Measurements from ENCODE around the gene PITPNC1. TPM values are rescaled to one million over a fixed set of nuclear protein-coding genes. Genes with fewer than 3 reads are reported as not detected.

The PITPNC1 gene
- total RNA-seq, 1 donor from 2014 or later = 16.1 TPM

DNA sequence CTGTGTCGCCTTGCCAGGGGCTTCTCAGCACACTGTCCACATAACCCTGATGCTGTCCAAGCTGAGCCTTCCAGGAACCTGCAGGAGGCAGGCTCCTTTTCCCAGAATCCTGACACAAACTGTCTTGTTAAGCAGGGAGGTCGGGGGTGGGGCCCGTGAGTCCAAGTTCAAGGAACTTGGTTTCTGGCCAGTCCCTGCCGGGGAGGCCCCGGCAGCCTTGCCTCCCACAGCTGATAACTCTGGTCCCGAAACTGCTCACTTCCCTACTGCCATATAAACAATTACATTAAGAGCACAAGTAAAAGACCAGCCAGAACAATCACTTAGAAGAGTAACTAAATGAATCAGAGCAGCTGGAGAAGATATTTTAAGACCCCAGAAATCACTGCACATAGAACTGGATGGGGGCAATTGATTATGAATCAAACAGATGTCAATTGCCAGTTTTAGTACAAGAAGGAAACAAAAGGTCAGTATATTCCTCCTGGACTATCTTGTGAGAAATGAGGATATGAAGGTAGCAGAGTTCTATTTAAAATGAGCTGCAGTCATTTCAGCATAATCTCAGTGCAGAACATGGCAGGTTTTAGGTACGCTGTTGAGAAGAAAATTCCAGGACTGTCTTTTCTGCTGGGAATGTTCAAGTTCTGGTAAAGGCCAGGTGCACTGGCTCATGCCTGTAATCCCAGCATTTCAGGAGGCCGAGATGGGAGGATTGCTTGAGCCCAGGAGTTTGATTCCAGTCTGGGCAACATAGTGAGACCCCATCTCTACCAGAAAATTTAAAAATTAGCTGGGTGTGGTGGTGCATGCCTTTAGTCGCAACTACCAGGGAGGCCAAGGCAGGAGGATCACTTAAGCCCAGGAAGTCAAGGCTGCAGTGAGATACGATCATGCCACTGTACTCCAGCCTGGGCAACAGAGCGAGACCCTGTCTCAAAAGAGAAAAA, 169.8 kb downstream of the PITPNC1 start:
- DNase-seq (ENCODE audit: low read depth in 2 of 2) = peak in 1 of 2 donors; percentile 77

DNA sequence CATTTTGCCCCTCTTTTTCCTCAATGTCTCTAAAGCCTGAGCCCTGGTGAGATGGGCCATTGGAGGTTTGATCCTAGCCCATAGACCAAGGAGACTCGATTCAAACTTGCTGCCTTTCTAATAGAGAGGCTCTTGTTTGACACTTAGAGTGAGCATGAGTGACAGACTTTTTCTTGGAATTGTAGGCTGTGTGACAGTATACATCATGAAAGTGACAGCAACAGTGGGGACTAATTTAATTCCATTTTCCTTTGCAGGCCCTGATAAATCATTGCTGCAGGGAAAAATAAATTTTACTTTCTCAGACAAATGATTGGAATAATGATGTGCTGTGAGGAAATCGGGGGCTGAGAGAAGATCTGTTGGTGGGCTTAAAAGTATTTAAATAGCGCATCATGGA, 171.6 kb downstream of the PITPNC1 start:
- DNase-seq (ENCODE audit: low read depth in 2 of 2) = no peak

DNA sequence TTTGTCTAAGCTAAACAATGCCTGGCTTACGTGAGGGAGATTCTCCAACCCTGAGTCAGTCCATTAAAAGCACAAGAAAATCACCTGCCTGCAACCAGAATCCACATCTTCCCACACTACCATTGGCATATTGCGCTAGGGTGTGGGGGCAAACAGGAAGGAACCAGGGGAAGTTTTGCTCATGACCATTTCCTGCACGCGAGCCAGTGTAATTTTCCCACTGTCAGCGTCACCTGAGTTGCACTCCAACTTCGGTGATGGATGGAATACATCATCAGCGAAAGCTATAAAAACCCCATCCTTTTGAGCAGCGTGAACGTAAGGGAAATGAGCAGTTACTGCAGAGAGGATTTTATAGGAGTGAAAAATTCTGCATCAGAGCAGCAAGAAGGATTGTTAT, 172.7 kb downstream of the PITPNC1 start:
- peak; percentile 99 for DNase-seq (ENCODE audit: low read depth in 2 of 2)

DNA sequence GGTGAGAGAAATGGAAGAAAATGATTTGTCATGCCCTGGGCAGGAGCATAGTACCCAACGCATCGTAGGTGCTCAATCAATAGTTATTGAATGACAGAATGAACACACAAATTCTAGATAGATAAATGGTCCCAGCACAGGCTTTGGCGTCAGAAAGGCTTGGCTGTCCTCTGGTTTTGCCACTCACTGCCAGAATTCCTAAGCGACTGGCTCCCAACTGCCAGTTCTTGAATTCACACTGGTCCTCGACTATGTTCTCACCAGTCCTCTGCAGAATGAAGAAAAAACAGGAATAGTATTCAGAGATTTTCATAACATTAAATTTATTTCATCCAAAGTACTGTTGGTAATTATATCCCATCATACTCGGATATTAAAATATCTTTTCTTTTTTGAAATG, 177.6 kb downstream of the PITPNC1 start:
- DNase-seq (ENCODE audit: low read depth in 2 of 2) = no peak

DNA sequence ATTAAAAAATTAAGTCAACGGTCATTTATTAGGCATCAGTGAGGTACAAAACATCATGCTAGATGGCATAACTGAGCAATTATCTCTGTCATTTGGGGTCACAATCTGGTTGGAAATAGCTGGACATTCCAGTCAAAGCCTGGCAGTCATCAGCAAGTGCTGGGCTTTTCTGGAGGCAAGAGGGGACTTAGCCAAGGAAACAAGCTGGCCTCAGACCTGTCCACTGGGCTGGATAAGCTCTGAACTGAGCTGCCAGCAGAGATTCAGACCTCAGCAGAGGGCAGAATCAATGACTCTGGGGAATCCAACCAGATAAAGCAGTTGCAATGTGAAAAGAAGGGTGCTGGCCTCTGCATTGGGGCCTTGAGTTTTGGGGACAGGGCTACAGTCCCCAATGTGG, 178.8 kb downstream of the PITPNC1 start:
- no peak for DNase-seq (ENCODE audit: low read depth in 2 of 2)

DNA sequence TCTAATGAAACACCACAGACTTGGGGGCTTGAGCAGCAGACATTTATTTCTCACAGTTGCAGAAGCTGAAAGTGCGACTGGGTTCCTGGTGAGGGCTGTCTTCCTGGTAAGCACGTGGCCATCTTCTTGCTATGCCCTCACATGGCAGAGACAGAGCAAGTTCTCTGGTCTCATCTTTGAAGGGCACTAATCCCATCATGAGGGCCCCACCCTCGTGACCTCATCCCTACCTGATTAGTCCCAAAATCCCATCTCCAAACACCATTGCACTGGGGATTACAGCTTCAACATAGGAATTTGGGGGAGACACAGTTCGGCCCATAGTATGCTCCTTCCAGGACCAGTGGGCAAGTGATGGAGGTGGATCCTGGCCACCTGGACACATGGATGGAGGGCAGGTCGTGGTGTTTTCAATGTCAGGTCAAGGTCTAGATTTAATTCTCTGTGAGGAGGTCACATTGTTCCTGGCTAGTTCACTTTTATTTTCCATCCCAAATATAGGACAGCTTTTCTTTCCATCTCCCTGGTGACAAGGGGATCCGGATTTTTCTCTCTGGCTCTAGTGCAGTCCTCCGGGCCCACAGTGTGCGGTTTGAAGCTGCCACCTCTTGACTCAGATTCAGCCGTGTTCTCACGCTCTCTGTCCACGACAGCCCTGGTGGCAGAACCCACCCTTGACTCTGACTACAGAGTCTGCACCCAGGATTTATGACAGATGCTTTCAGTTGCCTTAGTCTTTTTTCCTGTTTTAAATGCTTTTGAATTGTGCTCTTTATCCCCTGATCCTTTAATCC, 180.2 kb downstream of the PITPNC1 start:
- DNase-seq (ENCODE audit: low read depth in 2 of 2) = peak in 1 of 2 donors; percentile 27

DNA sequence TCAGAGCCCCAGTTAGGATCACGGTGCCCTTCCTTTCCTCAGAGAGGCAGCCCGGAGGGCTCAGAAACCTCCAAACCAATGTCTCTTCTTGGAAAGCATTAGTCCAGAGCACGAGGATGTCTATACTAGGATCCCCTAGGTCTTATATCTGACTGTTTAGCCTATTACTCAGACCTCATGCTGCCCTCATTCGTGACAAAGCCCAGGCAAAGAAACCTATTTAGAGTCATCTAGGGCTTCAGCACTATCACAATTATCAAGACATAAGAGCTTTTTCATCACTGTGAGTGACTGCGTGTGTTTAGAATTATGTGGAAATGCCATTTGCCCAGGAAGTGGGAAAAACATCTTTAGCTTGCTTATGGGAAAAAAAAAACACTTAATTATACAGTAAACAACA, 180.8 kb downstream of the PITPNC1 start:
- DNase-seq (ENCODE audit: low read depth in 2 of 2) = no peak

DNA sequence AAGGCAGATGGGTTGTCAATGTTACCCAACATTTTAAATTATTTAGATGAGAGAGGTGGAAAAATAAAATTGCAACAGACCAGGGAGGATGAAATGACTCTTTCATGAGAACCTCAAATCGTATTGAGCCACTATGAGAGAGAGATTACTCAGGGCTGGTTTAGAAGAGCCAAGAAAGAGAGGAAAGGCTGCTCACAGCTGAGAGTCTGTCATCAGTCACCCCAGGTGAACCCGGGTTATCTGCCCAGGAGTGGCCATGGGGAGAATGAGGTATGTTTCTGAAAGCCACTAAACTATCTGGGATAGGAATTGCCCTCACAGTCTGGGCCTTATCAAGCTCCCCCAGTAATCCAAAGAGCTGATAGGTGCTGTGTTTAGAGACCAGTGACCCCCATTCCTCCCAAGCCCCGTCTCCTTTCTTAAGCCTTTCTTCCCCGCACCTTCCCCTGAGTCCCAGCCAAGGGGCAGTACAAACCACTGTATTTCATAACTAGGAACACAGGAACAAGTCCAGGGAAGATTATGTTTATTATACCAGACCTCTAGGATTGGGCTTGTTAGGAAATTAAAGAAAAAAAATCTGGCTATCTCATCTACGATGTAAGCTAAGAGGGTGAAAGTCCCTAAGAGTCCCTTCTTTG, 181.8 kb downstream of the PITPNC1 start:
- no peak for DNase-seq (ENCODE audit: low read depth in 2 of 2)

DNA sequence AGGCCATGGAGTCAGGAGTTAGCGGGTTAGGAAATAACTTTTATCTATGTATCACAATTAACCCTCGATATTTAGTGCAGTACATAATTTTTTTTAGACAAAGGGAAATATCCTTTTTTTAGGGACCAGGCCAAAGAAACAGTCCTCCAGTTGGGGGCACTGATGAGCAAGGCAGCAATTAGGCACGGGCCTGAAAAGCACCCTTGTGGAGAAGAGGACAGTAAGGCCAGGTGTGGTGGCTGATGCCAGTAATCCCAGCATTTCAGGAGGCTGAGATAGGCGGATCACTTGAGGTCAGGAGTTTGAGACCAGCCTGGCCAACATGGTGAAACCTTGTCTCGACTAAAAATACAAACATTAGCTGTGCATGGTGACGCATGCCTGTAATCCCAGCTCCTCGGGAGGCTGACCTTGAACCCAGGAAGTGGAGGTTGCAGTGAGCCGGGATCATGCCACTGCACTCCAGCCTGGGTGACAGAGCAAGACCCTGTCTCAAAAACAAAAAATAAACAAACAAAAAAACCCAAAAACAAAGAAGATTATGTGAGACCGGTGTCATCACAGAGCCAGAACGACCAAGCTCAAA, 182.4 kb downstream of the PITPNC1 start:
- peak; percentile 11 to 24 for DNase-seq (ENCODE audit: low read depth in 2 of 2)

DNA sequence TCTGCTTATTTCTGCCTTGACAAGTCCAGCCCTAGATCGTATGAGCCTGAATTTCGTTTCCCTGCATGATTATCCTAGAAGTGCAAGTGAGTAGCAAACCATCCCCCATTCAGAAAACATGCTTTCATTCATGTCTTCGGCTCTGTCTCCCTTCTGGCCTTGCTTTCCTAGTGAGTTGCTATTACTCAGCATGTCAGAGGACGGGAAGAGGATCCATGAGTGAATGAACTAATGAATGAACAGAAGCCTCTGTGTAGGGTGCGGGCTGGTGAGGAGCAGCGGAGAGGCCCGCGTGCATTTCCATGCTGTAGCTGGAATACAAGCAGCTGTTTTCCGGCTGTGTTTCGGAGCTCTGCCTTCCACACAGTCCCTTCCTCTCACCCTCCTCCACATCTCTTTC, 184.9 kb downstream of the PITPNC1 start:
- no peak for DNase-seq (ENCODE audit: low read depth in 2 of 2)

DNA sequence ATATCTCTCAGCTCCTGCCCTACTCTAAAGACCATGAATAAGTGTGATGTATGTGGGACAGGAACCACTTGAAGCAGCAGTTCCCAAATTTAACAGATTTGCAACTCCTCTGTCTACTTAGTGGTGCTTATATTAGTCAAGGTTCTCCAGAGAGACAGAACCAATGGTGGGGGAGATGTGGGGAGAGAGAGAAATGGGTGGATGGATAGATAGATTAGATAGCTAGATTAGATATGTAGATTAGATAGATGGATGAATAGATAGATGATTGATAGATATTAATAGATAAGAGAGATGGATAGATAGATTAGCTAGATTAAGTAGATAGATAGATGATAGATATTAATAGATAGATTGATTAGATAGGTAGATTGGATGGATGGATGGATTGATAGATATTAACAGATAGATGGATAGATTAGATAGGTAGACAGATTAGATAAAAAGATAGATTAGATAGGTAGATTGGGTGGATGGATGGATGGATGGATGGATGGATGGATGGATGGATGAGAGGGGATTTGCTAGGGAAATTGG, 186.7 kb downstream of the PITPNC1 start:
- no peak for DNase-seq (ENCODE audit: low read depth in 2 of 2)

DNA sequence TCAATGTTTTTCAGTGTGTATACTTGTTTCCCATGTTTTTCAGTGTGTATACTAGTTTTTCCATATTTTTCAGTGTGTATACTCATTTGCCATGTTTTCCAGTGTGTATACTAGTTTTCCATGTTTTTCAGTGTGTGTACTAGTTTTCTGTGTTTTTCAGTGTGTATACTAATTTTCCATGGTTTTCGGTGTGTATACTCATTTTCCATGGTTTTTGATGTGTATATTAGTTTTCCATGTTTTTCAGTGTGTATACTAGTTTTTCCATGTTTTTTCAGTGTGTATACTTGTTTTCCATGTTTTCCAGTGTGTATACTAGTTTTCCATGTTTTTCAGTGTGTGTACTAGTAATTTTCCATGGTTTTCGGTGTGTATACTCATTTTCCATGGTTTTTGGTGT, 188.0 kb downstream of the PITPNC1 start:
- DNase-seq (ENCODE audit: low read depth in 2 of 2) = no peak

DNA sequence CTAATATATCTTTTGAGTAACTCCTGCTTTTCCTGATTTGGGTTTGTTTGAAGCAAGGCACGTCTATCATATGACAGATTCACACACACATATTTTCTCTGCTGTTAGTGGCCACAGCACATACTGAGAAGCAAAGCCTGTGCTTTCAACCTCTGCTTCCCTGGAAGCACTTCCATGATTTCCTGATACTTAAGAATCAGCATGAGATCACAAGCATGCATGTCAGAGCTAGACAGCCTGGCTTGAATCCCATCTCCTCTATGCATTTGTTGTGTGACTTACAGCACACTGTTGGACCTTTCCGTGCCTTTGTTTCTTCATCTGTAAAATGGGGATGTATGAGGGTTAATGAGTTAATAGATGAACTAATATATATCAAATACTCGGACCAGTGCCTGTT, 189.6 kb downstream of the PITPNC1 start:
- DNase-seq (ENCODE audit: low read depth in 2 of 2) = peak in 1 of 2 donors; percentile 42

DNA sequence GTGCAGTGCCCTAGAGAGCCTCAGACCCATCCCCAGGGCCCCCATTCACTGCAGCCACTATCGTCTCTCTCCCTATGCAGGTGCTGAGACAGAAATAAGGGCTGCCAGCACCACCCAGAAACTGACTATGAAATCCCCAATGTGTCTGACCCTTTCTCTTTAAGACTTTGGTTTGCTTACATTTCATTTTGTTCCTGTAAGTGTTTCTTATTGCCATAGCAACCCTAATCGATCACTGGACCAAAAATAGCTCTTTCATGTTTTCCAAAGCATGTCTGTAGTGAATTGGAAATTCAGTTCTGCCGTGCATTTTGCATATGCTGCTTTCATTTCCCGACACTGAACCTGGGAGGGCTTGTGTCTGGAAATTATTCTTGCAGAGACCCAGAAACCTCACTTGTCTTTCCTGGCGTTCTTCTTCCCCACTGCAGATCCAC, 192.0 kb downstream of the PITPNC1 start:
- no peak for DNase-seq (ENCODE audit: low read depth in 2 of 2)

DNA sequence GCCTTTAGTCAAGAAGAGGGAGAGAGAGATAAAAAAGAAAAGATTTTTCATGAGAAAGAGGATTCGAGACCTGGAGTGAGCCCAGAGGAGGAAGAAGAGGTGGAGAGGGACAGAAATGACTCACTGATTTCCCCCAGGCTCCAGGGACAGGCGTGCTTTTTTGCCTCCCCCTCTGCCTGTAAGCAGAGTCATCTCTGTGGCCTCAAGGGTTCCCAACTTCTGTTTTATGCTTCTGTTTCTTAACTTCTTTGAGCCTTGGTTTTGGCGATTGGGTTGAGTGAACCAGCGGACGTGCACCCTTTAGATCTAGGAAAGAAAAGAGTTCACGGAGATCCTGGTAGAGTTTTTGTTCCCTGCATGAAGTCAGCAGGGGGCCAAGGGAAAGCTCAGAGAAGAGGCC, 192.8 kb downstream of the PITPNC1 start:
- peak; percentile 33 to 43 for DNase-seq (ENCODE audit: low read depth in 2 of 2)

DNA sequence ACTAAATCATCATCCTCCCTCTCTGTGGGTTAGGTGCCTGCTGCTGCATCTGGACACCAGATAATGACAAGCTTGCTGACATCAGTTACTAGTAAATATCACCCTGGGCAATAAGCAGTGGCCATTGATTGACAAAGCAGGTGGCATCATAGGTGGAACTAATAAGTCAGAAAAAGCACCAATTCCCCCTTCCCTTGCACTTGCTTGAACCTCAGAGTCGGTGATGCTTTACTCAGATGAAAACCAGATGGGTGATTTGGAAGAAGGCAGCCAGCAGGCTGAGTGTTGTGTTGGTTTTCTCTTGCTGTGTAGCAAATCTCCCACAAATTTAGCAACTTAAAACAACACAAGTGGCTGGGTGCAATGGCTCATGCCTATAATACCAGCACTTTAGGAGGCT, 193.7 kb downstream of the PITPNC1 start:
- no peak for DNase-seq (ENCODE audit: low read depth in 2 of 2)

DNA sequence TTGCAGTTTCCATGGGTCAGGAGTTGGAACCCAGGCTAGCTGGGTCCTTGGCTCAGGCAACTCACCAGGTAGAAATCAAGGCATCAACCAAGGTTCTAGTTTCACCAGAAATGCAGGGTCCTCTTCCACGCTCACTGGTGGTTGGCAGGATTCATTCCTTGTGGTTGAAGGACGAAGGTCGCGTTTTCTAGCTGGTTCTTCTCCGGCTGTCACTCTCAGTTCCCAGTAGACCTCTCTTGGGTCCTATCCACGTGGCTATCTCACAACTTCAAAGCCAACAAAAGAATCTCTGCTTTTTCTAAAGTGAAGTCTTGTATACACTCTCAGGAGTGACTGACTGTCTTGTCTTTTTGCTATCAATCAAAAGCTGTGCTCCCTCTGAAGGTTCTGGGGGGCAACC, 194.4 kb downstream of the PITPNC1 start:
- DNase-seq (ENCODE audit: low read depth in 2 of 2) = no peak

DNA sequence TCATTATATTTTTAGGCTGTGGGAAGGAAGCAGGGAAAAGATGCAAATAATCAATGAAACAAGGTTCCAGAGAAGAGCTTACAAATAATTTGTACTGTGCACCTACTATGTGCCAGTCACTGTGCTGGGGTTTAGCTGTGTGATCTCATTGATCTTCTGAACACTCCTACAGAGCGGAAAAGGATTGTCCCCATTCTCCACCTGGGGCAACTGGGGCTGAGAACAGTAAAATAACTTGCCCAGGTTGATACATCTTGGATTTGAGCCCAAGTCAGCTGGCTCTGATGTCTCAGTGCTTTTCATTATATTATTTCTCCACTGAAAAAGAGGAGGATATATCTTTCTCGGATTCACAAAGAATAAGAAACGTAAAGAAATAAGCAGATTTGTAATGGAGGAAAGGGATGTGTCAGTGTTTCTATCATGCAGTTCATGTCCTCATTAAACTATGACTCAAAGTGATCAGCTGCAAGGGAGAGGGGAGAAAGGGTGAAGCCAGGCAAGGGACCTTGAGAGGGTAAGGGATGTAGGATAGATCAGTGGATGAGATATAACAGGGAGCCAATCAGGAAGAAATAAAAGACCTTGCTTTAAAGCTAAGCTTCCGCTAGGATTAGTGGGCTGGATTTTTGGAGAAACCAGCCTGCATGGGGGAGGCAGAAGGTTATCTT, 197.0 kb downstream of the PITPNC1 start:
- no peak for DNase-seq (ENCODE audit: low read depth in 2 of 2)

DNA sequence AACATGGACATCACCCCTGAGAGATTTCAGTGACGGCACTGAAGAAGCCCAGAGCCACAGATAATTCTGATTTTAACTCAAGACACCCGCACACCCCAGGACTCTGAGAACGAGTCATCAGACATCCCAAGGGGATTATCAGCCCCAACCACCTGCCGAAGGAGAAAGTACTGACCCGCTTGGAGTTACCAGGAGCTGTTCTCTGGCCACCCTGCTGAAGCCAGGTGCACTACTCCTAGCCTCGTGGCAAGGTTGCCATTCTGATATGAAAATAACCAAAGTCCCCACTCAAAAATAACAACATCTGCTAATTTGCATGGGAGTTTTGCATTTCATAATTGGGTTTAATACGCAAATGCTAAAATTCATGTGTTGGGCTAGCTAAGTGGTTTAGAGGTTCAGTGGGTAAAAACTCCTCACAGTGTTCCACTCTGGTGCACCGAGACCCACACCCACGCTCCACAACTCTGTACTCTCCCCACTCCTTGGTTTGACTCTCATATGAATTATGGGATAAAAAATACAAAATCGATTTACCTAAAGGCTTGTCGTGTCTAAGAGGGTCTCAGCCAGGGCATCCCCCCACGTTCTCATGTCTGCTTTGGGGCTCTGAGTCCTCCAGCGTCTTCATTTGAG, 197.7 kb downstream of the PITPNC1 start:
- no peak for DNase-seq (ENCODE audit: low read depth in 2 of 2)

DNA sequence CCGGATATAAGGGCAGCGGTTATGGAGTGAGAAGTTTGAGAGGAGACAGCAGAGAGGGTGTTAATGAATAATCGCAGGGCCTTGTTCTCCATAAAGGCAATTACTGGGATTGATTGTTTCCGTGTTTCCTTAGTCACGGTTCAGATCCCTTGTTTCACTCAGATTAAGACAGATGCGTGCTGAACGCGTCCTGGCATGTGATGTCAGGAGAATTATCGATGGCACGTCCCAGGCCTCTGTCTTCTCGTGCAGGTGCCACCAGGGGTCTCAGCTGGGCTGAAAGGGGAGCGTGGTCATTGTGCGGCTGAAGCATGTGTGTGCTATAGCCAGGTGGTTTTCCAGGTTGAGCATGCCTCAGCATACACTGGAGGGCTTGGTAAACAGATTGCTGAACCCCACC, 198.2 kb downstream of the PITPNC1 start:
- no peak for DNase-seq (ENCODE audit: low read depth in 2 of 2)
